Hematopoietic multipotent progenitor cell (in vitro differentiated cells): Measurements from ENCODE around the gene TRMT44. TPM values are rescaled to one million over a fixed set of nuclear protein-coding genes. Genes with fewer than 3 reads are reported as not detected.
A peak's percentile ranks its signal among the peaks of the same experiment; 100 is the strongest.

ENCODE experiments used
- DNase-seq, 3 donors: peaks; one replicate each; pipeline ENCODE4 v3.0.0-alpha.2; 2011 to 2015; ENCODE audit warnings: low read depth in 2 of 3, low spot score in 2 of 3
- total RNA-seq: library from RNA; depleted of rRNA; stranded (reverse); fragments of >200 nt; gene quantifications from one replicate; pipeline ENCODE4 v1.2.3, GENCODE V29; 2012

The TRMT44 gene
- total RNA-seq, 1 donor, result 28.0 TPM

DNA sequence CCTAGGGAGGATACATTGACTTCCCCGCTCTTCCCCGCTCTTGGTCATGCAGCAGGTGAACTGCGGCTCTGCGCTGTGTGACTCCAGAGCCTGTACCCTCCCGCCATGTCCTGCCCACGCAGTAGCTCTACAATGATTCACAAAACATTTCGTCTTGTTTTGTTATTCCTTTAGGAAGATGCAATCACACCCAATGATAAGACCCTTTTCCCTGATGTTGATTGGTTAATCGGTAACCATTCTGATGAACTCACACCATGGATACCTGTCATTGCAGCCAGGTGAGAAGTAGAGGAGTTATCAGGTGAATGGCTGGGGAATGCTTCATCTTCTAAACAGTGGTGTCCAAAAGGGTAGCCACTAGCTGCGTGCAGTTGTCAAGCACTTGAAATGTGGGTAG lies 23.2 kb downstream of the TRMT44 start:
- no peak for DNase-seq

GRCh38 chr4:8464381-8464780 lies 23.8 kb downstream of the TRMT44 start:
- DNase-seq, result no peak

- no peak for DNase-seq
These were observed 25.3 kb downstream of the TRMT44 start for GRCh38 chr4:8465615-8466611.

- DNase-seq, result no peak
These were observed 26.4 kb downstream of the TRMT44 start for GRCh38 chr4:8467016-8467415.

GRCh38 chr4:8468746-8469535 lies 28.4 kb downstream of the TRMT44 start:
- peak; percentile 10 to 63 (median 55) for DNase-seq

DNA sequence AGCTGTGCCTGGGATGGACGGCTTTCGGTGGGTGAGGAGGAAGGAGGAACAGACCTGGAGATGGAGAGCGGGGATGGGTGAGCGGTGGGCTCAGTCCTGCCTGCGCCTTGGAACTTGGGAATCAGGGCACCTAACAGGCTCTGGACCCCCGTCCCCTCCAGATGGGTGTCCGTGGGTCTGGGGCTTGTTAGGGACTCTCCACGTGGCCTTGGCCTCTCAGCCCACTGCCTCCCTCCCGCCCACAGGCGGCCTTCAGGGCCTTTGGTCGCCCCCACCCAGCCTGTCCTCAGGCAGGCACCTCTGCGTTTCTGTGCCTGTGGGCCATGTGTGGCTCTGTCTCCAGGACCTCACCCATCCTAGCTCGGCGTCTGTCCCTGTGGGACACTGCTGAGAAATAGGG lies 29.0 kb downstream of the TRMT44 start:
- no peak for DNase-seq

DNA sequence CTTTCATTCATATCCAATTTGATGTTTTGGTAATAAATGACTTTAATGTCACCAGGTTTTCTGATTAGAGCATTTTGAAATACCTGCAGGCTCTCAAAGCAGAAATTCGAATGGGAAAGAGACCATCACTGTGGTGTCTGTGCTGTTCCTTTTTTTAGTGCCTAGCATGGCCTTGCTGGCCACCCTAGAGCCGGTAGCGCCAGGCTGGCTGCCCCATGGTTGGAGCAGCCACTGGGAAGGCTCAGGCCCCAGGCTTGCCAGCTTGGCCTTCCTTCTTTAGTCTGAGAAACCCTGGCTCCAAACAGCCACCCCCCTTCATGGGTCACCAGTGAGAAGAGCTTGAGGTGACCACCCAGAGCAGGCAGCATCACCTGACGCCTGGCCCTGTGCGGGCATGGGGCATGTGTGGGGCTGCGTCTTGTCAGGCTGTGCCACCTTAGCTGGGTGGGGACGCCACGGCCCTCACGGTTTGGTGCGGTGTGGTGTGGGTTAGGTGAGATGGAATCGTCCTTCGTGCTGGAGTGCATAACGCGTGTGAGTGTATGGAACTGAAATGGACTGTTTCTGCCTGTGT lies 30.0 kb downstream of the TRMT44 start:
- DNase-seq, result no peak

- no peak for DNase-seq
These were observed 30.8 kb downstream of the TRMT44 start for GRCh38 chr4:8471211-8471875.

DNA sequence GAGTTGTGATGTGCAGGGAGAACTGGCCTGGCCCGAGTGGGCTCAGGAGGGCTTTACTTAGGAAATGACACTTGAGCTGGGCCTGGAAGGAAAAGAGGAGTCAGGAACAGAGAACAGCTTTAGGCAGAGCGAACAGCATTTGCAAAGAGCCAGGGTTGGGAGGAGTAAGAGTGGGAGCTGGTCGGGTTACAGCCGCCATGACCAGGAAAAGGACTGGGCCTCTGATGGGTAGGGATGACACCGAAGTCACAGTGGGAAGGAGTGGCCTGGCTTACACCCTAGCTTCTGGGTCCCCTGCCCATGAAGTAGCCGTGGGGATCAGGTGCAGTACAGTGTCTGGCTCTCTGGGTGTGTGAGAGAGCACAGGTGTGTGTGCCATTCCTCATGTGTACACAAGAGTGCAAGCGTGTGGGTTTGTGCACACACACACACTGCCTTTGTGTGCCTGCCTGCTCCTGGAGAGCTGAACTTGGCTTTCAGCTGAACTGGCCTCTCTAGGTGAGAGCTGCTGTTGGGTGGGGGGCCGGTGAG lies 31.6 kb downstream of the TRMT44 start:
- no peak for DNase-seq

DNA sequence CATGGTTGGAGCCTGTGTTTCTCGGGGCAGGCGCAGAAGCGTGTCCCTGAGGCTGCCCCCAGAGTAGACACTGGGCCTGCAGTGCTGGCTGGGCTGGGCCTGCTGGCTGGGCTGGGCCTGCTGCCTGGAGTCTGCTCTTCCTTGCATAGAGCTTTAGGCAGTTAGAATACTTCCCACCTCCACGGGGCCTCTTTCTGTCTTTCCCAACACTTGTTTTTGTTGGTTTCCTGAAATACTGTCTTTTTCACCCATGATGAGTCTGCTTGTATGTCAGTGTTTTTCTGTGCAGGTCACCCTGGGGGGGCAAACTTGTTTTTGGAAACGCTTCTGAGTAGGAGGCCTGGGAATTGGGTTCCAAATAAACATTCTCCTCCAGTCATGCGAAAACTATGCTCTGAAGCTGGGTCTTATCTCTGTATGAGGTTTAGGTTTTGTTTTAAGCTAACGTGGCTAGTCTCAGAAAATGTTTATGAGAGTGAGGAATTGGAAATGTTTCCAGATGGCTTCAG lies 32.2 kb downstream of the TRMT44 start:
- DNase-seq, result no peak

DNA sequence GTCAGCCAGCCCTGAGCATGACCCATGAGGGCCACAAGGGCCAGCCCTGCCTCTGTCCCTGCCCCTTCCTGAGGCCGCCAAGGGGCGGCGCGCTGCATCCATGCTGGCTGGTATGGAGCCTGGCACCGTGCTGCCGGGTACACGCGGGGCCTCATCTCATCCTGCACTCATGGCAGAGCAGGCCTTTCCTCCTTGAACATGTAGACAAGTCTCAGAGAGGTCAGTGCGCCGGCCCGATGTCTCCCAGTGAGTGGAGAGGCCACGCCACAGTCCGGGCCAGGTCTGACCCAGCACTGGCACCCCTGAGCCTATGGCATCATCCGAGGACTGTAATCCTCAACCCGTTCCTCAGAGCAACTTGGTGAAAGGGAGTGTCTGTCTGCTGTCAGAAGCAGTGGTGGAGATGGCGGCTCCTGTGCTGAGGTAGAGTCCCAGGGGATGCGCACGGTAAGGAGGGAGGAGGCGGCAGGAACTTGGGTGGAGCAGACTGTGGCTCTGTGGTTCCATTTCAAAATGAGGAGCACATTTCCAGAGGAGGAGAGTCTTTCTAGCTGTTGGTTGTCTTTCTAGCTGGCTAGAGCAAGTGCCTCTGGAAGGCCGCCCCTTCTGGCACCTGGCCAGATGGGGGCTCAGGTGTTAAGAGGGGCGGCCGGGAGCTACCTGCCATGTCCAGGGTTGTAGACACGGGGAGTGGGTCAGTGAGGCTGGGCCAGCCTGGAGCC lies 32.8 kb downstream of the TRMT44 start:
- DNase-seq, result no peak

DNA sequence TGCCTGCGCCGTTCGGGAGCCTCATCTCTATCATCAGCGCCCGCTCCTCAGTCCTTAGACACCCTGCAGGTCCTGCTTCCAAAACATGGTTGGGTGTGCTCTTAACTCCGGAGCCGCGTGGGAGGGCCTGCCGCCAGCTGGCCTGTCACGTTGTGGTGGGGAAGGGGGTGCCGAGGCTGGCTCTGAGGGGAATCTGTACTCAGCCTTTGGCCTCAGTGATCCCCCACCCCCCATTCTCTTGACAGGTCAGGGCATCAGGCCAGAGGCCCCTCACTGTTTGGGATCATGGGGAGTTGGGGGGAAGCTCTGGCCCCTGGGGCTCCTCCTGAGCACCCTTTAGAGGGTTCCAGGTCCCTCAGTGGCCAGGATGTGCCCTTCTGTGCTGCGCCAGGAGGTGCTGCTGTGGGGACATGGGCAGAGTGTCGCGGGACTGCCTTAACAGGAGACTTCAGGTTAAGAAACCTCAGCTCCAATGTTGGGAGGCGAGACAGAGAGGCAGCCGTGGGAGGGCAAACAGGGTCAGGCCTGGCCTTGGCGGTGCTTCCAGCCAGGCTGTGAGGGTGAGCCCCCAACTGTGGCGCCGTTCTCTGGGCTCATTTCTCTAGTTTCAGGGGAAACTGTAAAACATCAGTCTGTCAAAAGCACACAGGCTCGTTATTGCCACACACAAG lies 33.5 kb downstream of the TRMT44 start:
- no peak for DNase-seq

- DNase-seq, result no peak
These were observed 34.3 kb downstream of the TRMT44 start for GRCh38 chr4:8474856-8475255.

- DNase-seq, result no peak
These were observed 35.4 kb downstream of the TRMT44 start for GRCh38 chr4:8475751-8476575.

GRCh38 chr4:8477095-8477635 lies 36.6 kb downstream of the TRMT44 start:
- DNase-seq, result no peak

DNA sequence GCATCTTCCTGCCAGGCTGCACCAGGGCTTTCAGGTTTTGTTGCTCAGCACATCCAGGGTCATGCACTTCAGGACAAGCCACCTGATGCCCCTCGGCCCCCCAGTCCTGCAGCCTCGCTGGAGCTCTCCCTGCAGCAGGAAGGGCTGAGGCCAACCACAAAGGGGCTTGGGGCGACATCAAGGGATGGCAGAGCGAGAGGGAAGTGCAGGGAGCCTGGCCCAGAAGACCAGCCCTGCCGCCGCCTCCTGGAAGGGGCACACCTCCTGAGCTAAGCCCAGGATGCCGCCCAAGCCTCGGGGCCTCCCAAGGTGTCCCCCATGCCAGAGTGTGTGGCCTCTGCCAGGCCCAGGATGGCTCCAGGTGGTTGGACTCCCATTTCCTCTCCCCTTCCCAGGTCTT lies 37.1 kb downstream of the TRMT44 start:
- DNase-seq, result no peak

- DNase-seq, result no peak
These were observed 37.8 kb downstream of the TRMT44 start for GRCh38 chr4:8478371-8478770.
